Kidney epithelial cell (primary cell): ENCODE measurements around the gene C19orf53. TPM values are rescaled to one million over a fixed set of nuclear protein-coding genes. Genes with fewer than 3 reads are reported as not detected.

Experiments
- DNase-seq: peaks from one replicate; pipeline ENCODE4 v3.0.0-alpha.2; 2010; ENCODE audit warnings: low read depth
- H3K27me3 ChIP-seq: 2 replicates; pipeline ENCODE4 v1.6.0; 2011; ENCODE audit warnings: low read length; ENCODE audit not compliant: control insufficient read depth, insufficient read depth
- H3K36me3 ChIP-seq: 2 replicates; pipeline ENCODE4 v1.5.1; 2011; ENCODE audit warnings: low read length; ENCODE audit not compliant: control insufficient read depth, insufficient read depth
- H3K4me3 ChIP-seq: 2 replicates; pipeline ENCODE4 v1.5.1; 2011; ENCODE audit warnings: low read depth, mild to moderate bottlenecking, control low read depth, low read length
- CTCF ChIP-seq: IDR thresholded peaks from 2 replicates; pipeline ENCODE4 v1.5.1; 2011; ENCODE audit warnings: mild to moderate bottlenecking, moderate library complexity, low read length, control low read depth, inconsistent platforms; ENCODE audit not compliant: insufficient read depth, poor library complexity, severe bottlenecking
- total RNA-seq: library from RNA; depleted of rRNA; stranded (reverse); fragments of >200 nt; gene quantifications from 2 replicates; pipeline ENCODE4 v1.2.3, GENCODE V29; 2015

Gene C19orf53
- total RNA-seq, 1 donor from 2014 or later, result 203 TPM

- no peak for DNase-seq
- Histone ChIP-seq H3K36me3 (no peaks in the 10 kb centered on the region), H3K27me3 (no peaks in the 10 kb centered on the region), H3K4me3 (no peak overlapping the region)
- TF ChIP-seq CTCF, result no peak
Observed at GRCh38 chr19:13812544-13812943, 38.3 kb downstream of the C19orf53 start.

GRCh38 chr19:13813147-13813546 lies 38.9 kb downstream of the C19orf53 start:
- Histone ChIP-seq H3K4me3 (no peak overlapping the region), H3K27me3 (no peaks in the 10 kb centered on the region), H3K36me3 (peaks cover 1% of the 10 kb centered on the region)
- no peak for TF ChIP-seq CTCF
- no peak for DNase-seq

GRCh38 chr19:13814550-13814949 lies 40.3 kb downstream of the C19orf53 start:
- no peak for TF ChIP-seq CTCF
- Histone ChIP-seq H3K36me3 (peaks cover 4% of the 10 kb centered on the region), H3K4me3 (no peak overlapping the region), H3K27me3 (no peaks in the 10 kb centered on the region)
- no peak for DNase-seq

- TF ChIP-seq CTCF, result no peak
- Histone ChIP-seq H3K36me3 (peaks cover 4% of the 10 kb centered on the region), H3K4me3 (no peak overlapping the region), H3K27me3 (no peaks in the 10 kb centered on the region)
- no peak for DNase-seq
Observed at GRCh38 chr19:13817018-13817614, 42.9 kb downstream of the C19orf53 start.

DNA sequence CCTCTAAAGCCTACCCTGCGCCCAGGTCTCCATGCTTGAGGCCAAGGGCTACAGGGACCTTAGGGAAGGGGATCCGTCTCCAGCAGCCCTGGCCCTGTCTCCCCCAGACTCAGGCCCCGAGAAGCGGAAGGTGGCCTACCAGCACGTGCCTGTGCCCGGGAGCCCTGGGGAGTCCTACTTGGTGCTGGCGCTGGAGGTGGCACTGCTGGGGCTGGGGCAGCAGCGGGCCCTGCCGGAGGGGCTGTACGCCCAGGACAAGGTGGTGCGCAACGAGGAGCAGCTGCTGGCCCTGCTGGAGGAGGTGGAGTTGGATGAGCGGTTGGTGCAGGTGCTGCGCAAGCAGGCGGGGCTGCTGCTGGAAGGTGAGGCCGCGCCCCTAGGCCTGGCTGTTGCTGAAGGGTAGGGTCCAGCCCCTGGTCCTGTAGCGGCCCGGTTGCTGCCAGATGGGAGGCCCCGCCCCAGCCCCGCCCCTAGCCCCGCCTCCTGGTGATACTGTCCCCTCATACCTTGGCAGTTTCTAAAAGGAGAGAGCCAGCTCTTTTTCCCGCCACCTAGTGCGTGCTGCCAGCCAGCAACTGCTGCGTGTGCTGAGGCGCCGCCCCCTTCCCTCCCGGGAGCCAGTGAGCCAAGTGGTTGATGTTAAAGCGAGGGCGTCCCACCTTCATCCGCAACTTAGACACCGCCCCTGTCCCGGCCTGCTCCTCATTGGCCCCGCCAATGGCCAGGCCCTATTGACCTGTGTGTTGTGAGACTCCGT lies 43.5 kb downstream of the C19orf53 start:
- H3K4me3 ChIP-seq, result no peak overlapping the region
- no peak for DNase-seq
- peaks cover 4% of the 10 kb centered on the region for H3K36me3 ChIP-seq
- no peaks in the 10 kb centered on the region for H3K27me3 ChIP-seq
- TF ChIP-seq CTCF, result no peak
